Natural killer cell (primary cell): ENCODE results near the gene DSCAML1. TPM values are rescaled to one million over a fixed set of nuclear protein-coding genes. Genes with fewer than 3 reads are reported as not detected.

Experiments
- ATAC-seq, 3 donors: fragments of 150-1000 bp in 2 of 3; fragments of 200-7000 bp in 1 of 3; cut with Tn5 transposase; 1 replicate in 1 of 3; 2 replicates in 2 of 3; pipeline ENCODE4 v1.10.0; 2021; ENCODE audit warnings: mild to moderate bottlenecking in 2 of 3, moderate library complexity in 2 of 3
- DNase-seq, 2 donors: peaks; one replicate each; pipeline versions ENCODE4 v3.0.0 to v3.0.0-alpha.2; 2013 to 2021; ENCODE audit warnings: mixed read lengths in 1 of 2
- H3K27ac ChIP-seq: one replicate; pipeline ENCODE4 v1.5.1; 2013; ENCODE audit warnings: mild to moderate bottlenecking, low read length
- H3K27me3 ChIP-seq: one replicate; pipeline ENCODE4 v1.6.1; 2013; ENCODE audit warnings: low read length; ENCODE audit not compliant: control insufficient read depth, insufficient read depth
- H3K36me3 ChIP-seq: one replicate; pipeline ENCODE4 v1.6.1; 2013; ENCODE audit warnings: low read length; ENCODE audit not compliant: control insufficient read depth, insufficient read depth
- H3K4me1 ChIP-seq: one replicate; pipeline ENCODE4 v1.6.1; 2013; ENCODE audit warnings: low read length; ENCODE audit not compliant: control insufficient read depth, insufficient read depth
- H3K4me3 ChIP-seq: one replicate; pipeline ENCODE4 v1.5.1; 2013; ENCODE audit warnings: low read length
- H3K9me3 ChIP-seq: one replicate; pipeline ENCODE4 v1.6.1; 2013; ENCODE audit warnings: low read length; ENCODE audit not compliant: control insufficient read depth, insufficient read depth
- H3K27ac Mint-ChIP-seq, 2 donors: one replicate each; pipeline ENCODE4 v1.8.0; 2022; ENCODE audit warnings: mild to moderate bottlenecking in 2 of 2, mixed read lengths in 2 of 2, moderate library complexity in 1 of 2
- H3K27me3 Mint-ChIP-seq, 2 donors: one replicate each; pipeline ENCODE4 v1.8.0; 2022; ENCODE audit warnings: low read depth in 2 of 2, mixed read lengths in 2 of 2
- H3K36me3 Mint-ChIP-seq: one replicate; pipeline ENCODE4 v1.8.0; 2022; ENCODE audit warnings: mixed read lengths
- H3K4me1 Mint-ChIP-seq, 2 donors: one replicate each; pipeline ENCODE4 v1.8.0; 2022; ENCODE audit warnings: mixed read lengths in 2 of 2
- H3K4me3 Mint-ChIP-seq: one replicate; pipeline ENCODE4 v1.8.0; 2022; ENCODE audit warnings: mild to moderate bottlenecking, moderate library complexity, mixed read lengths
- H3K9me3 Mint-ChIP-seq, 2 donors: one replicate each; pipeline ENCODE4 v1.8.0; 2022; ENCODE audit warnings: mixed read lengths in 2 of 2
- WGBS: methylation state at CpG from one replicate; pipeline ENCODE4 v1.1.7; 2013; ENCODE audit warnings: missing lambda C conversion rate; ENCODE audit not compliant: insufficient coverage; 5-methylcytosine and 5-hydroxymethylcytosine counted together
- intact Hi-C: fragments of 100-400 bp; cut with micrococcal nuclease; formaldehyde crosslinking; loops from one replicate; pipeline ENCODE4 v1.14.2; 2022
- total RNA-seq, 4 donors: library from RNA; stranded (reverse); fragments of 120-200 nt in 1 of 4; gene quantifications; one replicate each; pipeline versions ENCODE4 v1.2.3 to v1.2.4, GENCODE V29; 2013 to 2022
- TF ChIP-seq, protein P1 (sequence below): fragments of 200-600 bp; IDR thresholded peaks from one replicate; pipeline ENCODE4 v1.8.0; 2022; ENCODE audit warnings: antibody characterized with exemption

DSCAML1 gene
- total RNA-seq, 3 donors from 2014 or later (not counting 1 experiment from before 2014, with no cell fraction given): 0.66 TPM; not detected in 2

GRCh38 chr11:117819096-117820040 lies 22.4 kb upstream of the DSCAML1 start:
- intact Hi-C loops: no loop called here
- no peak for DNase-seq
- Mint-ChIP-seq H3K27ac (peak overlapping the region in 1 of 2 donors; percentile 90), H3K4me3 (no peak overlapping the region), H3K36me3 (no peaks in the 10 kb centered on the region), H3K4me1 (peaks cover 16 to 50% of the 10 kb centered on the region in 2 donors), H3K9me3 (no peaks in the 10 kb centered on the region), H3K27me3 (peaks cover 0 to 6% of the 10 kb centered on the region in 2 donors)
- no peak overlapping the region for H3K4me3 ChIP-seq
- no peaks in the 10 kb centered on the region for H3K36me3 ChIP-seq
- TF ChIP-seq, protein P1, sequence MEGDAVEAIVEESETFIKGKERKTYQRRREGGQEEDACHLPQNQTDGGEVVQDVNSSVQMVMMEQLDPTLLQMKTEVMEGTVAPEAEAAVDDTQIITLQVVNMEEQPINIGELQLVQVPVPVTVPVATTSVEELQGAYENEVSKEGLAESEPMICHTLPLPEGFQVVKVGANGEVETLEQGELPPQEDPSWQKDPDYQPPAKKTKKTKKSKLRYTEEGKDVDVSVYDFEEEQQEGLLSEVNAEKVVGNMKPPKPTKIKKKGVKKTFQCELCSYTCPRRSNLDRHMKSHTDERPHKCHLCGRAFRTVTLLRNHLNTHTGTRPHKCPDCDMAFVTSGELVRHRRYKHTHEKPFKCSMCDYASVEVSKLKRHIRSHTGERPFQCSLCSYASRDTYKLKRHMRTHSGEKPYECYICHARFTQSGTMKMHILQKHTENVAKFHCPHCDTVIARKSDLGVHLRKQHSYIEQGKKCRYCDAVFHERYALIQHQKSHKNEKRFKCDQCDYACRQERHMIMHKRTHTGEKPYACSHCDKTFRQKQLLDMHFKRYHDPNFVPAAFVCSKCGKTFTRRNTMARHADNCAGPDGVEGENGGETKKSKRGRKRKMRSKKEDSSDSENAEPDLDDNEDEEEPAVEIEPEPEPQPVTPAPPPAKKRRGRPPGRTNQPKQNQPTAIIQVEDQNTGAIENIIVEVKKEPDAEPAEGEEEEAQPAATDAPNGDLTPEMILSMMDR: no peak
- H3K4me1 ChIP-seq: peaks cover 74% of the 10 kb centered on the region
- H3K27ac ChIP-seq: no peak overlapping the region
- 91% methylated on average over 10 of the region's 10 CpGs for WGBS
- H3K9me3 ChIP-seq: no peaks in the 10 kb centered on the region
- ATAC-seq: no peak
- peaks cover 2% of the 10 kb centered on the region for H3K27me3 ChIP-seq

GRCh38 chr11:117818041-117818873 lies 21.2 kb upstream of the DSCAML1 start:
- Mint-ChIP-seq H3K27ac (peak overlapping the region in 1 of 2 donors; percentile 90), H3K4me3 (no peak overlapping the region), H3K4me1 (peaks cover 16 to 47% of the 10 kb centered on the region in 2 donors), H3K36me3 (no peaks in the 10 kb centered on the region), H3K9me3 (no peaks in the 10 kb centered on the region), H3K27me3 (peaks cover 0 to 6% of the 10 kb centered on the region in 2 donors)
- no peaks in the 10 kb centered on the region for H3K36me3 ChIP-seq
- peak; percentile 32 to 39 (median 34) for ATAC-seq
- peak in 1 of 2 donors; percentile 74 for DNase-seq
- intact Hi-C loops: no loop called here
- TF ChIP-seq, protein P1: peak; percentile 62
- peaks cover 2% of the 10 kb centered on the region for H3K27me3 ChIP-seq
- WGBS: 44% methylated on average over 9 of the region's 9 CpGs
- H3K4me3 ChIP-seq: no peak overlapping the region
- no peaks in the 10 kb centered on the region for H3K9me3 ChIP-seq
- peaks cover 67% of the 10 kb centered on the region for H3K4me1 ChIP-seq
- peak overlapping the region; percentile 34 for H3K27ac ChIP-seq

DNA sequence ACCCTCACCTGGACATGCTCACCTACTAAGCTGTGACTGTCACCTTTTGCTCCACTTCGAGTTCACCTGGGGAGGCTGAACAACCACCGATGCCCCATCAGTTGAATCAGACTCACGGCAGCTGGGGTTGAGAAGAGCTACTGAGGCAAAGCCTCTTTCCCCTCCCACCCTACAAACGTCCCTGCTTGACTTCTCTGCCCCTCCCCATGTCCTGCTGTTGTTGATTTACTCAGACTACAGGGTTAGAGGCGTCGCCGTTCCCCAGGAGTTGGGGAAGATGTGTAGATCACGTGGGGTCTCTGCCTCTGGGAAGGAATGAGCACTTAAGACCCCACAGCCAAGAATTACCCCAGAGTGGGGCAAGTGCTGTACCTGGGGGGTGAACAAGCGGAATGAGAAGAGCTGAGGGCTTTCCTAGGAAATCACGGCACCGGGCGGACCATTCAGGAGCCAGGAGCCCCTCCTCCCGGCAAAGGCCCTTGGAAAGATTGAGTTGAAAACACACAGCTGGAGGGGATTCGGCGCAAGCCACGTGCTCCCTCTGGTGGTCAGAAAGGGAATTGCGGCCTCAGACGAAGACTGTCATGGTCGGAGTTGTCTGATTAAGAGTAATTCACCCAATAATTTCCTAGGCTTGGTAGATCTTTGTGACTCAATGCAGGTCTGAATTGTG lies 20.5 kb upstream of the DSCAML1 start:
- ATAC-seq: peak; percentile 39 to 68 (median 47)
- peaks cover 0 to 3% of the 10 kb centered on the region in 2 donors for H3K27me3 Mint-ChIP-seq
- peak overlapping the region in 1 of 2 donors; percentile 90 for H3K27ac Mint-ChIP-seq
- peaks cover 16 to 47% of the 10 kb centered on the region in 2 donors for H3K4me1 Mint-ChIP-seq
- no peaks in the 10 kb centered on the region for H3K36me3 Mint-ChIP-seq
- Histone ChIP-seq H3K36me3 (no peaks in the 10 kb centered on the region), H3K4me1 (peaks cover 59% of the 10 kb centered on the region), H3K27me3 (peaks cover 2% of the 10 kb centered on the region), H3K27ac (peak overlapping the region; percentile 28), H3K9me3 (no peaks in the 10 kb centered on the region), H3K4me3 (no peak overlapping the region)
- intact Hi-C loops: loop anchor here (1.0 kb wide), 1 partner anchor 10 kb away; no protein-coding TSS in a partner anchor
- no peaks in the 10 kb centered on the region for H3K9me3 Mint-ChIP-seq
- DNase-seq: peak; percentile 77 to 93
- TF ChIP-seq, protein P1: peak; percentile 94
- no peak overlapping the region for H3K4me3 Mint-ChIP-seq
- WGBS: 20% methylated on average over 18 of the region's 19 CpGs
